Stimulated activated CD4-positive, alpha-beta T cell treated with anti-CD3 and anti-CD28 coated beads, Interleukin-1b, Interleukin-23, amount 100 ng/mL, for 1 hour (primary cell): Measurements from ENCODE around the gene FABP6.
"Not testable (repeated sequence)": the region's sequence is repeated elsewhere in the genome, so short reads cannot be mapped to it uniquely, and the experiment has no call there.

Experiments used
- DNase-seq, 2 donors: peaks; one replicate each; pipeline ENCODE4 v3.0.0-alpha.2; 2020; ENCODE audit warnings: low read depth in 2 of 2

Gene FABP6

DNA sequence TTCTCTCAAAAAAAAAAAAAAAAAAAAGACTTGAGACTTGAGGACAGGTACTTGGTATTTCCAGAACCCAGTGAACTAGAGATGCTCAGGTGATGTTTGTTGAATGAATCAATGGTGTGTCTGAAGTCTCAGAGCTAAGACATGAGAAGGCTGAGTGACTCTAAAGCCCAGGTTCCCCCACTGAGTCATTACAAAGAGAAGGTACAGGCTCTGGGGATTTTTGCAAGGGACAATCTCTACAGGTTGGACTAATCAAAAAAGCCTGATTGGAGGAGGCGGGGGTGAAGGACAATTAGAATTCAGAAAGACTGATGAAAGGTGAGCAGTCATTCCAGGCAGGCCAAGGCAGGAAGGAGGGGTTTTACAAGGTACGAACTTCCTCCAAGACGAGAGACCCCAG, 8.2 kb upstream of the FABP6 start:
- no peak for DNase-seq

DNA sequence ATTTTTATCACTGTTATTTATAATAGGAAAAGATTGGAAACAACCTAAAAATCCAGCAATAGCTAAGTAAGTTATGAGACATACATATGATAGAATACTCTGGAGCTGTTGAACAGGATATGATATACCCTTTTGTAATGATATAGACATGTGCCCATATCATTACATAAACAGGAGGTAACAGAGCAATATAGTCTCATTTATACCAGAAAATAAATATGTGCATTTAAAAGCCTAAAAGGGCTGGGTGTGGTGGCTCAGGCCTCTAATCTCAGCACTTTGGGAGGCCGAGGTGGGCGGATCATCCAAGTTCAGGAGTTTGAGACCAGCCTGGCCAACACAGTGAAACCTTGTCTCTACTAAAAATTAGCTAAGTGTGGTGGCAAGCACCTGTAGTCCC, 2.3 kb upstream of the FABP6 start:
- no peak for DNase-seq

DNA sequence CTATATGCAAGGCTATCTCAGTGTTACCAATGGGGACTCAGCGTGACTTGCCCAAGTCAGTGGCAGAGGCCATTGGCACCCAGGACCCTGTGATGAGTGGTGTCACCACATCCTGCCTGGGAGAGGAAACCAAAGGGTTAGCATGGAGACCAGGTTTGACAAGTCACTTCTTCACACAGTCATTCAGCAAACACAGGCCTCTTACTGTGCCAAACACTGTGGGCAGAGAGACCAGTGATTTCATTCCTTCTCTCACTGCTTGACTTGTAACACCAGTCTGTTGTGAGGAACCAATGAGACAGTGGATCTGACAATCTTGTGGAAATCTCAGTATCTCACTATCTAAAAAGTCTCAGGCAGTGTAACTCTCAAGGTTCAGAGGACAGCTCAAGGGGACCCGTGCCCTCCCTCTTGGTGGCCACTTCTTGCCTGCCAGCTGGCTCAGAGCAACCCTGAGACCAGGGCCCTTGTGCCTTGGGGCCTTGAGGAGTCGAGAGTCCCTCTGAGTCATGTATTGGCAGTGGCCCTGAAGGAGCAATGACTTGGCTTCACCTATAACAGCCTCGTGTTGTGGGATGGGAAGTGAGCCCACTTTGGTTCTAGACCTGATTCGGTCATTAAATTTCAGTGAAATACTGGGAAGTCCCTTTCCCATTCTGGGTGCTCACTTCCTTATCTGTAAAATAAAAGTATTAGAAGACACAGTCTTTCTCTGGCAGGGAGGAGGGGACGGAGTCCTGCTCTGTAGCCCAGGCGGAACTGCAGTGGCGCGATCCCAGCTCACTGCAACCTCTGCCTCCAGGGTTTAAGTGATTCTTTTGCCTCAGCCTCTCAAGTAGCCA, 1.6 kb downstream of the FABP6 start:
- DNase-seq: no peak

DNA sequence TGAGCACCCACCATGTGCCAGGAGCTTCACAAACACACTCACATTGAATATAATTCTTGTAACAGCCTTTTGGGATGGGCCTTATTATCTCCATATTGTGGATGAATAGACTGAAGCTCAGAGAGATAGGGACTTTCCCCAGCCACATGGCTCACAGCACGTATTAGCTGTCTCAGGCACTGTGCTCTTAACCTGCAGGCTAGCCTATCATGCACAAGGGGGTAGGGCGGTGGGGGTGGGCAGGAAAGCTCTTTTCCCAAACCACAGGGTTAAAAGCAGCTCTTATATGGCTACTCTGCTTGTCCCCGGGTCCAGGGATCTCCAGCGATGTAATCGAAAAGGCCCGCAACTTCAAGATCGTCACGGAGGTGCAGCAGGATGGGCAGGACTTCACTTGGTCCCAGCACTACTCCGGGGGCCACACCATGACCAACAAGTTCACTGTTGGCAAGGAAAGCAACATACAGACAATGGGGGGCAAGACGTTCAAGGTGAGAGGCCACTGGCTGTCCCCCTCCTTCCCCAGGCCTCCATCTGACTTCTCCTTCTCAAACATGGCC, 2.6 kb downstream of the FABP6 start:
- no peak for DNase-seq

DNA sequence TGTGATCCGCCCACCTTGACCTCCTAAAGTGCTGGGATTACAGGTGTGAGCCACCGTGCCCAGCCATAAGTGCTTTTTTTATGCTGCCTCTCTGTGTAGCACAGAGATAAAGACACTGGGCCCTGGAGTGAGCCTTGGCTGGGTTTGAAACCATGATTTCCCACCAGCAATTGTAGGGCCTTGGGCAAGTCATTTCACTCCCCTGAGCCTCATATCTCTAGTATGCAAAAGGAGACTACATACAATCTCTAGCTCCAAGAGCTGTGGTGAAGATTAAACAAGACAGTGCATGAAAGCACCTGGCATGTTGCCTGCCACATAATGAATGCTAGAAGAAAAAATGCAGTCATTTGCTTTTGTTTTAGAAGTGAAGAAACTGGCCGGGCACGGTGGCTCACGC, 3.9 kb downstream of the FABP6 start:
- DNase-seq: no peak

DNA sequence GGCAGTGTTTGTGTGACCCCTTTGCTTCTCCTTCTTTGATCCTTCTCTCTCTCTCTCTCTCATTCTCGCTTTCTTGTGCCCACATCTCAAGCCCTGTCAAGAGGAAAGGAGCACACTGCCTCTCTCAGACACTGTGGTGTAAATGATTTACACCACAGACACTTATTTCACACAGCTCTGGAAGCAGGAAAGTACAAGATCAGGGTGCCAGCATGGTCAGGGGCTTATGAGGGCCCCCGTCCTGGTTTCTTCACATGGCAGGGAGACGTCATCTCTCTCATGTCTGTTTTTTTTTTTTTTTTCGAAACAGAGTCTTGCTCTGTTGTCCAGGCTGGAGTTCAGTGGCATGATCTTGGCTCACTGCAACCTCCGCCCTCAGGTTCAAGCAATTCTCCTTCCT, 6.4 kb downstream of the FABP6 start:
- no peak for DNase-seq

DNA sequence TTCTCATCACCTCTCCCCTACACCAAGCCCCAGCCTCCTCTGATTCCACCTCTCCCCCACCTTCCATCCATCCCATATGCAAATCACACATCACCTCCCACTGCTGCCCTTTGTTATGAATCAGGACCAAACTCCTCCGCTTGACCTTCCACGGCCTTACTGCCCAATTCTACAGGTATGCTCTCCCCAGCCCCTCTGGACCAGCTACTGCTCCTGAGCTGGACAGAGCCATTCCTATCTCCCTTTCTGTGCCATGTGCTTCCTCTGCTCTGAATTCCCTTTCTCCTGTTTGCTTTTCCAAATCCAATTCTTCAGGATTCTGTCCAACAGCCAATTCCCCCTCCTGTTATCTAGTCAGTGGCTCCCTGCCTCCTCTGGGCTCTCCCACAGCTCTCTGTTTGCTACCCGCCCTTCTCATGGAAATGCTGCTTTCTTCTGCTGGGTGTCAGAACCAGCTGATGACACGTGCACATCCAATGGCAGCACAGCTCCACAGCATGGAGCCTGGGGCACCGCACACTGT, 8.3 kb downstream of the FABP6 start:
- DNase-seq: no peak

DNA sequence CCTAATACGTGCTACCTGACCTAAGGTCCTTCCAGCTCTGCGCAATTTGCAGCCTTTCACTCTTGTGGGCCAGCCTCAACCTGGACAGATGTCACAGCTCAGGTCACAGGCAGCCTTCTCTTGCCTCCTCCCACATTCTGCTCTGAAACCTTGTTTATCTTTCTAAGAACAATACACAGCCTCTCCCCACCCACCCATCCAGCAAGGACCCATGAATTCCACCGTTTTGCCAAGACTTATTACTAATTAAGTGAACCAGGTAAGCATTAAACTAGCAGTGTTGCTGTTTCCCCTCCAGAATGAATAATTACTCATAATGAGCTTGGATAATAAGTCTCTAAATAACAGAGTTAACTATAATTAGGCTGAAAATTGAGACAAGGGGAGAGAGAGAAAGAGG, 11.0 kb downstream of the FABP6 start:
- no peak for DNase-seq

DNA sequence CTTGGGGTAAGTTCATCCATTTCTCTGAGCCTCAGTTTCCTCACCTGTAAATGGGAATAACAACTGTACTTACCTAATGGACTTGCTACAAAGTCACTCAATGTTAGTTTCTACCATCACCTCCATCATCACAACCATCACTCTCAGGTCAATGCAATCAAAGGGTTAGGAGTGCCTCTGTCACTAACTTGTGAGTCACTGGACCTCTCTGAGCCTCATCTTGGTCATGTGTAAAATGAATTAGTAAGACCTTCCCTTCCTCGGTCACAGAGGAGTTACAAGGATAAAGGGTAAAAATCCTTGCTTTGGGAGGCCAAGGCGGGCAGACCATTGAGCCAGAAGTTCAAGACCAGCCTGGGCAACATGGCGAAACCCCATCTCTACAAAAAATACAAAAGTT, 12.8 kb downstream of the FABP6 start:
- no peak for DNase-seq

DNA sequence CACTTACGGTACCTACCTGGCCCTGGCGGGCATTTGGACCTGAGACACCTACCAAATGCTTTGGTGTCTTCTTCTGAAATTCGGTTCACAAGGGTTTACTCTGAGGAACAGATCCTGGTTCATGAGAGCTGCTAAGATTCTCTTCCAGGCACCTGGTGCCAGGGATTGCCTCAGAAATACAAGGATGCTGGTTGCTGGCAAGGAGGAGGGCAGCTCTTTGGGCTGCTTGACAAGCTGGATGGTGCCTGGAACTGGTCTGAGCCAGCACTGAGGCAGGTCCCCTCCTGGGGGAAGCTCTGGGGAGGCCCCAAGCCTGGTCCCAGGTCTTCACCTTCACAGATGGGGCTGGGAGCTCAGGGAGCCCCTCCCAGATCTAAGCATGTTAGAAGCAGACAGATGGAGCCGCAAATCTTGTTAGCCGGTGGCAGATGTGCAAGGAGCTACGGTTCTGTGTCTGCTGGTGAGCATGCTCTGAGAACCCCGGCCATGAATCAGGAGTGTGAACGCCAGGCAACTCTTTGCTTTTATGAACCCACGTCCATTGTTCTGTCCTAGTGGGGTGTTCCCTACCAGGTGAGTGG, 16.3 kb downstream of the FABP6 start:
- no peak for DNase-seq

DNA sequence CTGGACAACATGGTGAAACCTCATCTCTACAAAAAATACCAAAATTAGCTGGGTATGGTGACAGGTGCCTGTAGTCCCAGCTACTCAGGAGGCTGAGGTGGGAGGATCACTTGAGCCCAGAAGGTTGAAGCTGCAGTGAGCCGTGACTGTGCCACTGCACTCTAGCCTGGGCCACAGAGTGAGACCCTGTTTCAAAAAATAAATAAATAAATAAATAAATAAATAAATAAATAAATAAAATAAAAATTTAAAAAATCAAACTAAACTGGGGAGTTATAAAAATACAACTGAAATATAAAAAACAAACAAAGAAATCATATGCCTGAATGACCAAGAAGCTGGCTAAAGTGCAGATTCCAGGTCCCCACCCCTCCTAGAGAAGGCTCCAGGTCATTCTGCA, 20.3 kb downstream of the FABP6 start:
- not testable (repeated sequence) for DNase-seq

DNA sequence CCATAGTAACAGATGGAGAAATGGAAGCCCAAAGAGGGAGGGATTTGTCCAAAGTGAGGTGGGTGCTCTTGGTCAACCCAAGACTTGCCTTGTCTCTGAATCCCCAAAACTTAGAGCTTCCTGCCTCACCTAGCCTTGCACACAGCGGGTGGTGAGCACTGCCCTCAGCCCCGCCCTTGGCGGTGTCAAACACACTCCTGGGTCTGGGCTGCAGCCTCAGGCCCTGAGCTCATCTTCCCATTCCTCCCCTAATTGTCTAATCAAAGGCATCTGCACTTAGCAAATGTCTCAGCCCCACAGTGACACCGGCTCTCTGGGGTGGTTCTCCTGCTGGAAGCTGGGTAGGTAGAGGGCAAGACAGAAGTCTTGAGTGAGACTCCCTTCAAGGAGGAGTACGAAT, 20.9 kb downstream of the FABP6 start:
- DNase-seq: no peak

DNA sequence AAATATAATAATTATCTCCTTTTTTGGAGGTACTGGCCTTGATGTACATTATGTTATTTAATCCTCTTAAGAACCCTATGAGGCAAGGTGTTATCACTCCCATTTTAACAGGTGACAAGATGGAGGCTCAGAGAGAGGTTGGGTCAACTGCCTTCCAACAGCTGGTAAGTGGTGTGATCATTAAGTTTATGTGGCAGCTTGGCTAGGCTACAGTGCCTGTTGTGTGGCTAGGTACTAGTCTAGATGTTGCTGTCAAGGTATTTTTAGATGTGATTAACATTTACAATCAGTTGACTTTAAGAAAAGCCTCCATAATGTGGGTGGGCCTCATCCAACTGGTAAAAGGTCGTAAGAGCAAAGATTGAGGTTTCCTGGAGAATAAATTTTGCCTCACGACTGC, 21.5 kb downstream of the FABP6 start:
- no peak for DNase-seq

DNA sequence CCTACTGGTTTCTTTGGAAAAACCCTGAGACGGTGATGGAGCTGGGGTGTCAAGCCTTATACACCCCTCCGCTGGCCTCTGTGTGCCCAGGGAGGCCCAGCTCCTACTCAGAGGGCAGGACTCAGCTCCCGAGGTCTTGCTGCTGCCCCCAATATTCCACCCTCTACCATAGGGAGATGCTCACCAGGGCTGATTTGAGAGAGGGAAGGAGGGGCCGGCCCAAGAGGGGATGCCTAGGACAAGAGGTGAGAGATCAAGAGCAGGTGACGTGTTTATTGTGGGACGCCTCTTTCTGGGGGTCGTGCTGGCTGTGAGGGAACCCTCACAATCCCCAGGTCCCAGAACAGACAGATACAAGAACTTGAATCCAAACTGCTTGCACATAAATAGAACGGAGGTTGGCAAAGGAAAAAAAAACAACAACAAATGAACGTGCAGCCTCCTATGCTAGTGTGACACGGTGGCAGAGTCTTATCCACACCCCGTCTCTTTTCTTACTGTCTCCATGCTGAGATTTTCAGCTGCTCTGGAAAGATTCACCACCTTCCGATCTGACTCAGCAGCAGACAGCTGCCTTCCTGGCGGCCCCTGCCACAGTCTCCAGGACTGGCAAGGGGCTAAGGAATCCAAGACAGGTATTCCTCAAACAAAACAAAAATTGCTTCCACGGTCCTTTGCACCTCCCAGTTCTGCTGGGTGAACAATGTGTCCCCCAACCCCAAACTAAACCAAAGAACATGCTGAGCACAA, 22.3 kb downstream of the FABP6 start:
- no peak for DNase-seq

DNA sequence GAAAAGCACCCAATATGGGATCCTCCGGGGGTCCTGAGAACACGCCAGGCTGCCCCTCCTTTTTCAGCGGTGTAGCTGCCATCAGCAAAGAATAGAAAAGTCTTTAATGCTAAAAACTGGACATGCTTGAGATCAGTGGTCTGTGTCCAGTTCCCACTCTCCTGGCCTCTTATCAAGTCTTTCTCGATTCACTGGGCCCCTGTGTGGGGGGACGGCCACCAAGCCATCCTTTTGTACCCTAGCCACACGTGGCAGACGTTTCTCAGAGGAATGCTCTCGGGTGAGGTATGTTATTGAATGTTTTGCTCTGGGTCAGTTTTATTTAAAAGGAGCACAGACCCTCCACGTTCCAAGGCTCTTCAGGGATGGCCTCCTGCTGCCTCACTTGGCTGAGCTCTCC, 23.6 kb downstream of the FABP6 start:
- no peak for DNase-seq

DNA sequence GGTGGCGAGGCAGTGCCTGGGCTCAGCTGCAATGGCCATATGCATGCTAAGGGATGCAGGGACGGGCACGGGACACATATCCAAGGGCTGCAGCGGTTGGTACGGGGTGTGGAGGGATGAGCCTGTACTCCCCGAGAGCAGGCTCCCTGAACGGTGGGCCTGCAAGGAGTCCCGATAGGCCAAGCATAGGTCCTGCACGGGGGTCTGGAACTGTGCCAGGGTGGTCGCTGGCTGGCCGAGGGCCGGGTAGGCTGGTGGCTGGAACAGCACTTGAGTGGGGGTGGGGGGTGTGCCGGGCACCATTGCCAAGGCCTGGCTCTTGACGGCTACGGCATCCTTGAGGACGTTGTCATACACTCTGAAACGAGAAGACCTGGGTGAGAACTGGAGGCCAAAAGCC, 24.1 kb downstream of the FABP6 start:
- no peak for DNase-seq

DNA sequence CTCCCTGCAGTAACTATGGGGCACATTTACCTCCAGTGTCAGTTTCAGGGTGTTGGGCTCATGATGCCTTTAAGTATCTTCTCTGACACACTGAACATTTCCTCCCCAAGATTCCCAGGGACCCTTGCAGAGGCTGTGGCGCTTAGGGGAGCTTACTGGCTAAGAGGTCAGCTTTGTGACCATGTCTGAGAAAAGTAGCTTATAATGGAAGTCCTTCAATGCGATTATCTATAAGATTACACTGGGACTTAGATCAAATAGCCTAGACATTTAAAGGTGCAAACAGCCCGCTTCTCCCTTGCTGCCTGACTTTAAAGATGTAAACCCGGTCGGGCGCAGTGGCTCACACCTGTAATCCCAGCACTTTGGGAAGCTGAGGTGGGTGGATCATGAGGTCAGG, 25.4 kb downstream of the FABP6 start:
- DNase-seq: no peak

DNA sequence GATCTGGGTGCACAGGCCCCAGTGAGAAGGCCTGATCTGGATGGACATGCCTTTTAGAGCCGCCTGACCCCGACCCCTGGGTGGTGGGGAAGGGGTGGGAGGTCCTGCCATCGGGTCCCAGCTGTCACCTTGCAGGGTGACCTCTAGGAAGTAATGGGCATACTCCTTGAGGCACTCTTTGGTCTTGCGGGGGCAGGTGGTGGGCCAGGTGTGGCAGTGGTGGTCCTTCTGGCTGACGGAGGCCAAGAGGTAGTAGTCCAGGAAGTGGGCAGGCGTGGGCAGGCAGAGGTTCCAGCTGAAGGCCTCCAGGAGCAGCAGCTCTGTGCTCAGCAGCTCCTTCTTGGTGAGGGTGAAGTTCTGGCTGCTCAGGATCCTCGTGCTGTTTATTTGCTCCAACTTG, 30.0 kb downstream of the FABP6 start:
- no peak for DNase-seq

DNA sequence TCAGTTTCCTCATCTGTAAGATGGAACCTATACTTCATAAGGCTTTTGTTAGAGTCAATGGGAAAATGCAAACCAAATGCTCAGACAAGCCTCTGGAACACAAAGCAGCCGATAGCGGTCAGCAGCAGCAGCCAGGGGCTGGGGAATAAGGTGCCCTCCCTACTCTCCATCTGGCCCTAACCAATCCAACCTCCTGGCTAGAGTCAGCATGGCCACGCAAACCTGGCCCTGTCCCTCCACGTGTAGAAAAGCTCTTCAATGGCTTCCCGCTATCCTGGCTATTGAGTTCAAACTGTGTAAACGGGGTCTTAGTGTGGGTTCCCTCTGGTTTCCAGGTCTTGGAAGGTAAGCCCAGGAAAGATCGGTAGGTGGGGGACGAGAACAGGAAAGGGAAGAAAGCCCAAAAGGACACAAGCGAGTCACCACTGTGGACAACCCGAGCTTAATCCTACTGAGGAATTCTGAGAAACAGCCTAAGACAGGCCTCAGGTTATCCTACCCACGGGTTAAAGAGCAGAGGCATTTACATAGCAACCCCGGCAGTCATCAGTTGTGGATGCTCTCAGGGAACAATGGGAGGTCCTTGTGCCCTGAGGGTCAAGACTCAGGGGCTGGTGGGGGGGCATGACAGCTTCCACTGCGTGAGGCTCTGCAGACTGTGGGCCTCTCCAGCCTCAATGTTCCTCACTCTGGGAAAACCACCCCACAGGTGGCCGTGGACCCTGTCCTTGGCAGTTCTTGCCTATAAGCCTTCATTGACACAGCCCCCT, 30.9 kb downstream of the FABP6 start:
- DNase-seq: no peak

DNA sequence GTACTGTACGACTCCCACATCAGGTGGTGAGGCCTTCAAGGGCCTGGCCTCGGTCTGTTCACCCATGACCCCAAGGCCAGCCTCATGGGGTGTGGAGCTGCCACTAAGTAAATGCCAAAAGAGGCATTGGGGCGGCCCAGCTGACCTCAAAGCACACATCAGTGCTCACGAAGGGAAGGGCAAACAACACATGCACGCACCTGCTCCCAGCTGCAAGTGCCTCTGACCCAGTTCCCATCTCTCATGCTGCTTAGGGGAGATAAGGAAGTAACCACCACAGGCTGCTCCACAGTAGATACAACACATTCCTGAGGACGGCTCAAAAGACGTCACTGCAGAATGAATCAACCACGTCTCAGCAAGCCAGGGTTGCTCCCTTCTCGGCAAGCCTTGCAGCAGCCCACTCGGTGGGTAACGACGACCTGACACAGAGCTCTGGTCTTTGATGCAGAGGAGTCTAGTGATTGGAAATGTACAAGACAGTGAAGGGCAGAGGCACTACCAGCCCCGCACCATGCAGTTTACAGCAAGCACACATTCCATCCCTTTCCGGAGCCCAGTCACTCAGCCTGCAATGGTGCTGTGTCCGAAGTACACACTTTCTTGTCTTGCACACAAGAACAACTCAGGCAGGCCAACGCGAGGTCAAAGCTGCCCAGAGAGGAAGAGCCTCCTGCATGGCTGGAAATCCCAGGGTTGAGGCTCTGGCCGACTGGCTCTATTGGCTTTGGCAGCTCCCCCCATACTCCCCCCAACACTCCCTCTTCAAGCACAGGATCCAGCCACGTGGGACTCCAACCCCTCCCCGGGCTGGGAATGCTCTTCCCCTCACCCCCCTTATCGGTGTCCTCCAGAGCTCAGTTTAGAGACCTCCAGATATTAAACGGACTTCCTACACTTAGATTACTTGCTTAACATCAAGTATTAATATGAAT, 31.8 kb downstream of the FABP6 start:
- no peak for DNase-seq
